Mucosa of gallbladder (tissue), 1 donor: Measurements from ENCODE around the gene BCLAF3. TPM values are rescaled to one million over a fixed set of nuclear protein-coding genes. Genes with fewer than 3 reads are reported as not detected.

Source experiments
- DNase-seq: peaks from one replicate; pipeline ENCODE4 v3.0.0-alpha.2; 2020; ENCODE audit warnings: low spot score
- total RNA-seq: library from RNA; stranded (reverse); gene quantifications from one replicate; pipeline ENCODE4 v1.2.1, GENCODE V29; 2021
- donor health status: DM: no; HTN: no; CAD: no.

The BCLAF3 gene
- 13.8 TPM for total RNA-seq

DNA sequence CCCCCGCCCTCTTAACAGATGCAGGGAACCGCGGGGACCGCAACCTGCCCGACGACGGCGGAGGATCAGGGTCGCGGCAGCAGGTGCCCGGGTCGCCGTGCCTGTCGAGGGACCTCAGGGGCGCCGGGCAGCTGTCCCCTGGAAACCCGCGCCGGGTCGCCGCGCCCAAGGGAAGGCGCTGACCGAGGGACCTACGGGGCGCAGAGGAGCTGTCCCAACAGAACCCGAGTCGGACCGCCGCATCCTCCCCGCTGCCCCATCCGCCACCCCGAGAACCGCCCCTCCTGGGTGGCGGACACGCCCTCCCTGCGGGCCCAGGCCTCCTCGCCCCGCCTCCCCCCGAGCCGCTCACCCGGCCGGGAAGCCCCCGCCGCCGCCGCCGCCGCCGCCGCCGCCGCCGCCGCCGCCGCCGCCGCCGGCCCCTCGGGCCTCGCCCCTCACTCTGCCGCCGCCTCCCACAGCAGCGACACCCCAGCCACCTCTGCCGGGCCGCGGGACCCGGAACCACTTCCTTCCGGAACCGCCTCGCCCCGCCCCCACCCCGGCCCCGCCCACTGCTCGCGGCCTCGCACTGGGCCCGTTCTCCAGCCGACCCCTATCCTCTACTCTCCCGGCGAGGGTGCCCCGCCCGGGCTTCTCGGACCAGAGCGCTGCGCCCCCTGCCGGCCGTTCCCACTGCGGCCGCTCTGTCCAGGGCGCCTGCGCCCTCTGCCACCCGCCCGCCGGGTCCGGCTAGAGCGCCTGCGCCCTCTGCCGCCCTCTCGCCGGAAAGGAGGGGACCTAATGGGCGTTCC is at the start of gene BCLAF3:
TSS of gene BCLAF3 (minus strand) at position 506 of the 794 bp plus-strand sequence. CDS start 20,797 bp downstream, outside the sequence.
- DNase-seq, result peak; percentile 91

DNA sequence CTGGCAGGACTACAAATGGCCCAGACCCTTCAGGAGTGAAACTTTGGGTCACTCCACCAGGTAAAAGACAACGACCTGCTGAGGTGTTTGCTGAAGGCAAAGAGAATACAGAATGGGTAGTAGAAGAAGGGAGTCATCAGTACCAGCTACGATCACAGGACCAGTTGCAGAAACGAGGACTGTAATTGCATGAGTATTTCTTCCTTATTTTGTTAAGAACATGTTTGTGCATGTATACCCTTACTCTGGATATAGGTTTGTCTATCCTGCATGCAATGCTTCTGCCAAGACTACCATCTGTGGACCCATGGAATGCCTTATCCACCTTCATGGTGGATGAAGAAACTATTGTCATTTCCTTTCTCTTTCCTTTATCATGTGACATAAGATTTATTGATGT is 48.1 kb upstream of the BCLAF3 start:
- DNase-seq, result no peak

GRCh38 chrX:20037186-20037585 is 46.3 kb upstream of the BCLAF3 start:
- no peak for DNase-seq

DNA sequence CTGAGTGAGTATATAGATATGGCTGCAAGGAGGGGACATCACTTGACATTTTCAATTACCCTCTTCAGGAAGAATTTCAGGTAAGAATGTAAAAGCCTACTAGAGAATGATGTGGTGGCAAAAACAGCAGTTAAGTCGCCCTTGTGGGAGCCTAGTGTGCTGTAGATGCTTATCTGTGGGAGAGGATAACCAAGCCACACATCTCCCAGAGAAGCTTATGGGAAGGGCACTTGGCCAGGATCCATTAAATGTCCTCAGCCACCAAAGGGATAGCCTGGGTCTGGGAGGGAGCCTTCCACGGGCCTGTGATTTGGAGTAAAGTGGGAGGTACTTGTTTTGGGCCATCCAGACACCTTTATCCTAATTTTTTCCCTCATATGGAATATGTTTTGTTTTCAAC is 41.3 kb upstream of the BCLAF3 start:
- no peak for DNase-seq

DNA sequence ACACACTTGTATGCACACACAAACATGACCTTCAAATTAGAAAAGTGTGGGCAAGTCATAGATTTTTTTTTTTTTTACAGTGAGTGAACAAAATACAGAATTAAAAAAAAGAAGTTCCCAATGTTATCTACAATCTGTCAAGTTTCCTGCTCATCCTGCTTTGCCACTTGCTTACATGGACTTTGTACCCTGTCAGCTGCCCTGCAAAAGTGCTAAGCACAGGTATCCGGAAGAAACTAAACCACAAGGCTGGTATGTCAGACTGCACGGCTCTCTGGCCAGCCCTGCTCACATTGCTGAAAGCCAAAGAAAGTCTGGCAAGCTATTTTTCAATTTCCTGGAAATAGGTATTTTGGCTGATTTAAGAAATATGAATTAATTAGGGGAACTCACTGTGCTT is 38.9 kb upstream of the BCLAF3 start:
- DNase-seq, result peak; percentile 88

GRCh38 chrX:20028588-20028987 is 37.7 kb upstream of the BCLAF3 start:
- no peak for DNase-seq

DNA sequence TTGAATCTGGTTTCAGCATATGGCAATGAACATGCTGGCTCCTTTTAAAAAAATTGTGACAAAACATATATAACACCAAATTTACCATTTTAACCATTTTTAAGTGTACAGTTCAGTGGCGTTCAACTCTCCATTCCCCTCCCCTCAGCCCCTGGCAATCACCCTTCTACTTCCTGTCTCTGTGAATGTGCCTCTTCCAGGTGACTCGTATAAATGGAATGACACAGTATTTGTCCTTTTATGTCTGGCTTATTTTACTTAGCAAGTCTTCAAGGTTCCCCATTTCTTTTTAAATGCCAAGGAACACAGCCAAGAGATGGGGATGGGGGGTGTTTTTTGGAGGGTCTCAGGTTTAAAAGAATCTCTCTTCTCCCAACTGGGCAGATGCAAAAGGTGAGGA is 35.4 kb upstream of the BCLAF3 start:
- DNase-seq, result no peak

- DNase-seq, result no peak
Observed at GRCh38 chrX:20019672-20020365, 29.0 kb upstream of the BCLAF3 start.

GRCh38 chrX:20016616-20016945 is 25.7 kb upstream of the BCLAF3 start:
- no peak for DNase-seq

- no peak for DNase-seq
Observed at GRCh38 chrX:20015945-20016615, 25.2 kb upstream of the BCLAF3 start.

GRCh38 chrX:20015422-20015821 is 24.6 kb upstream of the BCLAF3 start:
- no peak for DNase-seq

DNA sequence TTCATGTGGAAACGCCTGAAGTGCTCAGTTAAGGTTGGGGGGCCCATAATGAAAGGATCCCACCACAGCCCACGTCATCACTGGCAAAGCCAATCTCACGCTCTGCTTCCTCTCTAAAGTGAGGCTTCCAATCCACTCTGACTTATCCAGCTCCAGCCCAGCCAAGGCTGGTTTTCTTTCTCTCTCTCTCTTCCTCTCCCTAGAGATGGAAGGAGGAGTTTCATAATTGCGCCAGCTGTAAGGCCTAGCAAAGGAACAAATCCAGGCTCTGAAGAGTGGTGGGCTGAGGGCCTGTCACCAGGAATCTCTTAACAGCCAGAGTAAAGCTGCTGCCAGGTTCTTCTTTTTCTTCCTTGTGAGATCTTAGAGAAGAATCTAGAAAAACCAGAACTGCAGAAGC is 20.7 kb upstream of the BCLAF3 start:
- DNase-seq, result no peak

- no peak for DNase-seq
Observed at GRCh38 chrX:20007962-20008622, 17.2 kb upstream of the BCLAF3 start.

DNA sequence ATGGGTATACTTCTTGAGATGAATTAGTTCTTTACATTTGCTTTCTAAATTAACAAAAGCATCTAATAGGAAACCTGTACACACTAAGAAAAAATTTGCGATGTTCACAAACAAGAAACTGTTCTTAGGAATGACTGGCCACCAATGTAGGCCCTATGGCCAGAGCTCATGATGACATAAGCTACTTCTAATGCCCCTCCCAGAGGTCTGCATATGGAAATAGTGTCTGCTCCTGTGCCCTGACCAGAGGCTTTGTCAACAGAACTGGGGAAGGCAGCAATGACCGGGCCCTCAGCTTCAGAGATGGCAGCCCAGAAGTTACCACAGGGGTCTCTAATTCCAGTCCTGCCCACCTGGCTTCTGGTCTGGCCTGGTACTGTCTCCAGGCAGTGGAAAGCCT is 15.0 kb upstream of the BCLAF3 start:
- no peak for DNase-seq

DNA sequence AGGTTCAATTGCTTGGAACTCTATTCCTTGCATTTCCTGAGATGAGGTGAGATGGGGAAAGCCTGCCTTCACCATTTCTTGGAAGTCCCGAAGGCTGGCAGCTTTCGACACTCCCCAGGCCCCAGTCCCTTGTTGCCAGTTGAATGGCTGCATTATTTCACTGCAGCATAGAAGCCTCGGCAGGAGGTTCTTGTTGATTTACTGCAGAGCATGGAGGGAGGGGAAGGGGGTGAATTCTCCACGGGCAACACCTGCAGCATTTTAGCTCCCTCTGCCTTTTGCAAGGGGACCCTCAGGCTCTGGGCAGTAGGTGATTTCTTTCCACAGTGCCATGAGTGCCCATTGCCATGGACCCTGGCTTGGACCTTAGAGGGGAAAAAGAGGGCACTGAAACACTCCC is 10.7 kb upstream of the BCLAF3 start:
- no peak for DNase-seq

DNA sequence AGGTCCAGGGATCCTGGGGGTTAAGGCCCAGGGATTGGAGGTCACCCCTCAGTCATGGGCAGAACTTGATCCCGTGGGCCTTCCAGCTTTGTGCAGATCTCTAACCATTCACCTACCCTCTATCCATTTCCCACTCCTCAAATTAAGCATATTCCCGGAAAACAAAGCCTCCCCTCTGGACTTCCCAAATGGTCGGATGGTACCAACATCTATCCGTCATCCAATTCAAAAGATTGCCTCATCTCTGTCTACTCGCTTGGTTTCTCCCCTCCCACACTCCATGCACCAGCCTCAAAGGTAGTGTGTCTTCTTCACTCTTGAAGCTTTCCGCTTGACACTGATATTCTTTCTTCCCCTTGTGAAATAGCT is 473 bp upstream of the BCLAF3 start:
- no peak for DNase-seq

- DNase-seq, result no peak
Observed at GRCh38 chrX:19990151-19990555, 708 bp downstream of the BCLAF3 start.

- DNase-seq, result no peak
Observed at GRCh38 chrX:19987856-19988255, 3.0 kb downstream of the BCLAF3 start.

- DNase-seq, result no peak
Observed at GRCh38 chrX:19986531-19986930, 4.3 kb downstream of the BCLAF3 start.

DNA sequence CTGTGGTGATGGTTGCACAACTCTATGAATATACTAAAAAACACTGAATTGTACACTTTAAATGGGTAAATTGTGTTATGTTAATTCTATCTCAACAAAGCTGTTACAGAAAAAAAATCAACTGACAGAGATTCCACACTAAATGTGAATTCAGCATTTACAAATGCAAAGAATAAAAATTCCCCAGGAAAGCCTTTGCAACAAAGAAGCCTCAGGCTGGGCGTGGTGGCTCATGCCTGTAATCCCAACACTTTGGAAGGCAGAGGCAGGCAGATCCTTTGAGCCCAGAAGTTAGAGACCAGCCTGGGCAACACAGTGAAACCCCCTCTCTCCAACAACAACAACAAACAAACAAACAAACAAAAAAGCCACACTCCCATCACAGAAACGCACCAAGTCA is 8.9 kb downstream of the BCLAF3 start:
- DNase-seq, result no peak

GRCh38 chrX:19975845-19976244 is 15.0 kb downstream of the BCLAF3 start:
- DNase-seq, result no peak

DNA sequence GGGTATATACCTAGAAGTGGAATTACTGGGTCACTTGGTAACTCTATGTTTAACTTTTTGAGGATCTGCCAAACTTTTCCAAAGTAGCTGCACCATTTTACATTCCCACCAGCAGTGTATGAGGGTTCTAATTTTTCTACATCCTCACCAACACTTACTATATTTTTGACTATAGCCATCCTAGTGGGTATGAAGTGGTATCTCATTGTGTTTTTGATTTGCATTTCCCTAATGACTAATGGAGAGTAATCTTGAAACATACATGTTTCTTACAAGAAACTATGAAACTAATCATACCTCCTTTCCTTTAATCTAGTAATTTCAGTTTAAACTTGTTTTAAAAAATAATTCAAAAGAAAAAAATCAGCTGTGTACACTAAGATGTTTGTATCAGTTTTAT is 17.9 kb downstream of the BCLAF3 start:
- no peak for DNase-seq

DNA sequence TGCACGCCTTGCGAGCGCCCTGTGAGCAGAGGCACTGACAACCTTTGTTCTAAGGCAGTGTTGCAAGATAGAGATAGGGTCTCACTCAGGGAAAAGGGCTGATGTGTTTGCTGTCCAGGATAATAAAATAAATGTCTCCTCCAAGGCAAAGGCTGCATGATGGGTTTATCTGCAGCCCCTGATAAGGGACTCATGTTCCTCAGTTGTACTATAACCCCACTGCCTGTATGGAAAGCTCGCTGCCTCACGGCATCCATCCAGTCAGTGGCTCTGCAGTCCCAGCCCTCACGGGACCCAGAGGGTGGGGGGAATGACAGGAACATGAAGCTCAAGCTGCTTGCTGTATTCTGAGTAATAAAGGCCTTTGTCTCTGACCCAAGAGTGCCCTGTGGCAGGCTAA is 22.6 kb downstream of the BCLAF3 start:
- no peak for DNase-seq
